GM12801 (cell line): ENCODE data around the gene USP32.

Experiments
- CTCF ChIP-seq: IDR thresholded peaks from one replicate; pipeline ENCODE4 v1.5.1; 2011; ENCODE audit warnings: control low read depth; ENCODE audit not compliant: insufficient read length; ENCODE audit errors: extremely low read depth

USP32 gene

GRCh38 chr17:60403962-60404361, 12.0 kb upstream of the USP32 start:
- no peak for TF ChIP-seq CTCF

- no peak for TF ChIP-seq CTCF
Measured at GRCh38 chr17:60403523-60403810, 11.5 kb upstream of the USP32 start.

GRCh38 chr17:60401819-60402218, 9.9 kb upstream of the USP32 start:
- TF ChIP-seq CTCF: no peak

- no peak for TF ChIP-seq CTCF
Measured at GRCh38 chr17:60398227-60398959, 6.5 kb upstream of the USP32 start.

GRCh38 chr17:60396412-60396811, 4.5 kb upstream of the USP32 start:
- TF ChIP-seq CTCF: no peak

- TF ChIP-seq CTCF: no peak
Measured at GRCh38 chr17:60395508-60396065, 3.7 kb upstream of the USP32 start.

GRCh38 chr17:60393840-60394723, 2.1 kb upstream of the USP32 start:
- no peak for TF ChIP-seq CTCF
